Measurements from ENCODE around the gene PTPRG. TPM values are rescaled to one million over a fixed set of nuclear protein-coding genes. Genes with fewer than 3 reads are reported as not detected.

Gene PTPRG
- total and polyA plus RNA-seq, 10 of the 15 experiments (the other 5 are each of a cell fraction or from before 2014, with no cell fraction given) = 0.29 to 20.7 (median 1.4) TPM

GRCh38 chr3:61595826-61596225 lies 34.5 kb downstream of the PTPRG start (continued):
- TF ChIP-seq ATF7 (IDR thresholded peaks at IDR 0.05; ENCODE audit: low read depth) = no peak

GRCh38 chr3:61597906-61598305 lies 36.5 kb downstream of the PTPRG start:
- Histone ChIP-seq H3K4me2 (ENCODE audit: control insufficient read depth, insufficient read depth) (no peak overlapping the region), H2AFZ (ENCODE audit: control insufficient read depth, low read depth, low read length) (no peak overlapping the region), H3K79me2 (ENCODE audit: control insufficient read depth, insufficient read depth, low read length) (no peaks in the 10 kb centered on the region), H3K27me3 (replicated peaks in 1 of 2; ENCODE audit: control insufficient read depth in 2 of 2, insufficient read depth in 2 of 2, low read length in 1 of 2) (no peaks in the 10 kb centered on the region; a peak in 1 of 4 replicates), H3K36me3 (ENCODE audit: control insufficient read depth in 2 of 2, insufficient read depth in 2 of 2, low read length in 1 of 2) (no peaks in the 10 kb centered on the region), H3K27ac (ENCODE audit: control insufficient read depth, insufficient read depth) (no peak overlapping the region), H3K9me3 (replicated peaks; ENCODE audit: control insufficient read depth, insufficient read depth, low read length) (no peaks in the 10 kb centered on the region), H3K4me3 (no peak overlapping the region), H3K9ac (ENCODE audit: control insufficient read depth, insufficient read depth, low read length) (no peak overlapping the region), H3K4me1 (ENCODE audit: control insufficient read depth, insufficient read depth, low read length) (no peaks in the 10 kb centered on the region), H4K20me1 (ENCODE audit: control insufficient read depth, insufficient read depth) (no peaks in the 10 kb centered on the region)
- CTCF ChIA-PET = interaction anchor here (1.3 kb wide), 1 partner anchor 37 kb away, joined by 3 read pairs; no protein-coding TSS in a partner anchor
- in situ Hi-C loops (cut with MboI) = no loop called here
- RAD21 ChIA-PET (ENCODE audit: unreplicated experiment) = no interaction called here
- no TSS peak for BruUV-seq (replicated peaks)
- WGBS (ENCODE audit: insufficient coverage, insufficient replicate concordance, low lambda C conversion rate, missing lambda C conversion rate) = 48% methylated on average over 7 of the region's 7 CpGs
- SMC1A ChIA-PET (ENCODE audit: uncharacterized antibody, unreplicated experiment) = interaction anchor here (1.0 to 1.7 kb wide), 4 partner anchors 8 to 291 kb away, joined by 3 to 5 read pairs (median 4); no protein-coding TSS in a partner anchor
- ATAC-seq (no peak), DNase-seq (ENCODE audit: low read depth, low spot score) (no peak), FAIRE-seq (no peak)
- POLR2A ChIA-PET = interaction anchor here (1.5 kb wide), 1 partner anchor 8 kb away, joined by 4 read pairs; no protein-coding TSS in a partner anchor
- TF ChIP-seq HCFC1 (IDR thresholded peaks at IDR 0.05; ENCODE audit: low read length) = no peak
- no peak for TF ChIP-seq ZNF592 (IDR thresholded peaks at IDR 0.05)
- no peak for TF ChIP-seq ZNF274 (IDR thresholded peaks at IDR 0.05; ENCODE audit: insufficient read depth, insufficient read length)
- intact Hi-C loops (cut with micrococcal nuclease; ENCODE audit: unreplicated experiment) = no loop called here
